ENCODE results near the gene COPS6.

DNA sequence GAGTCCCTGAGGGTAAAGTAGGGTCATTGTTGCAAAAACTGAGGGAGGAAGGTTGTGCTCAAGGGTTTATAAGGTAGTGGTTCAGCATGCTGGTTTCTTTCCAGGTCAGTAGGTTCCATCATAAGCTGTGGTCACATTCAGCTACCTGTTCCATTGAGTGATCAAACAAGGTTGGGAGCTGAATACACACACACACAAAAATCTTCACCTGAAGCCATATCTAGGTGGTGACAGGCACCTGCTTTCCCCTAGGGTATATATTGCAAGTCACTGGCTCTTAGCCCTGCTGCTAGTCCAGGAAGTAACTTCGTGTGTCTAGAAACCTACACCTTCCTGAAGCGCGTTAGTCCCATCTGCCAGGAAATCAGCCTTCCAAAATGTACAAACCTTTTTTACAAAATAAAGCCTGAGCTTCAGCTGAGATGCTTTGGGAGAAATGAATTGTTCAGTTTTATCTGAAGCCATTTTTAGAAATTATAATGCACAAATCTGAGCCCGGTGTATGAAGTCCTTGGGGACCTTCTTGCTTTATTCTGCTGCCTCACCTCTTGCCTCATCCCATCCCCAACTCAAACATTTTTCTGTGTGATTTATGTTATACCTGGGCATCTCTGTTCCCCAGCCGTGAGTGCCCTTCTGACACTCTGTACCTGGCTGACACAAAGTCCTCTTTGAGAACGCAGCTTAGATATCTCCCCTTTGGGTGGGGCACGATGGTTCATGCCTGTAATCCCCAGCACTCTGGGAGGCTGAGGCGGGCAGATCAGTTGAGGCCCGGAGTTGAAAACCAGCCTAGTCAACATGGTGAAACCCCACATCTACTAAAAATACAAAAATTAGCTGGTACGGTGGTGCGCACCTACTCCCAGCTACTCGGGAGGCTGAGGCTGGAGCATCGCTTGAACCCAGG is 49.3 kb downstream of the COPS6 start:
- TF ChIP-seq CTCF (conservative IDR thresholded peaks at IDR 0.05; ENCODE audit: low read depth, low read length) (no peak), POLR2A (IDR thresholded peaks at IDR 0.05; ENCODE audit: low read depth, low read length) (no peak), SMC3 (IDR thresholded peaks at IDR 0.05; ENCODE audit: low read depth, low read length) (no peak), USF2 (IDR thresholded peaks at IDR 0.05; ENCODE audit: low read depth, low read length) (no peak), MXI1 (IDR thresholded peaks at IDR 0.05; ENCODE audit: borderline replicate concordance, low read depth, low read length) (no peak), RAD21 (IDR thresholded peaks at IDR 0.05; ENCODE audit: low read length) (no peak), MAFK (IDR thresholded peaks at IDR 0.05; ENCODE audit: low read depth, low read length) (no peak), FOS (IDR thresholded peaks at IDR 0.05; ENCODE audit: low read depth, low read length) (no peak), CEBPB (IDR thresholded peaks at IDR 0.05; ENCODE audit: low read depth, low read length) (no peak)
- TF ChIP-seq, protein P1, sequence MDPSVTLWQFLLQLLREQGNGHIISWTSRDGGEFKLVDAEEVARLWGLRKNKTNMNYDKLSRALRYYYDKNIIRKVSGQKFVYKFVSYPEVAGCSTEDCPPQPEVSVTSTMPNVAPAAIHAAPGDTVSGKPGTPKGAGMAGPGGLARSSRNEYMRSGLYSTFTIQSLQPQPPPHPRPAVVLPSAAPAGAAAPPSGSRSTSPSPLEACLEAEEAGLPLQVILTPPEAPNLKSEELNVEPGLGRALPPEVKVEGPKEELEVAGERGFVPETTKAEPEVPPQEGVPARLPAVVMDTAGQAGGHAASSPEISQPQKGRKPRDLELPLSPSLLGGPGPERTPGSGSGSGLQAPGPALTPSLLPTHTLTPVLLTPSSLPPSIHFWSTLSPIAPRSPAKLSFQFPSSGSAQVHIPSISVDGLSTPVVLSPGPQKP (IDR thresholded peaks at IDR 0.05; ENCODE audit: borderline replicate concordance, low read depth, low read length): no peak
